DMS114 treated with DMSO at 0.1 percent for 48 hours (cell line): ENCODE data around the gene SLC13A1.
"Not testable (repeated sequence)": the region's sequence is repeated elsewhere in the genome, so short reads cannot be mapped to it uniquely, and the experiment has no call there.

Experiments
- DNase-seq: peaks from one replicate; lab custom pipeline; 2025; ENCODE audit not compliant: unreplicated experiment; lab: John Stamatoyannopoulos, UW

Gene SLC13A1, protein sequence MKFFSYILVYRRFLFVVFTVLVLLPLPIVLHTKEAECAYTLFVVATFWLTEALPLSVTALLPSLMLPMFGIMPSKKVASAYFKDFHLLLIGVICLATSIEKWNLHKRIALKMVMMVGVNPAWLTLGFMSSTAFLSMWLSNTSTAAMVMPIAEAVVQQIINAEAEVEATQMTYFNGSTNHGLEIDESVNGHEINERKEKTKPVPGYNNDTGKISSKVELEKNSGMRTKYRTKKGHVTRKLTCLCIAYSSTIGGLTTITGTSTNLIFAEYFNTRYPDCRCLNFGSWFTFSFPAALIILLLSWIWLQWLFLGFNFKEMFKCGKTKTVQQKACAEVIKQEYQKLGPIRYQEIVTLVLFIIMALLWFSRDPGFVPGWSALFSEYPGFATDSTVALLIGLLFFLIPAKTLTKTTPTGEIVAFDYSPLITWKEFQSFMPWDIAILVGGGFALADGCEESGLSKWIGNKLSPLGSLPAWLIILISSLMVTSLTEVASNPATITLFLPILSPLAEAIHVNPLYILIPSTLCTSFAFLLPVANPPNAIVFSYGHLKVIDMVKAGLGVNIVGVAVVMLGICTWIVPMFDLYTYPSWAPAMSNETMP

DNA sequence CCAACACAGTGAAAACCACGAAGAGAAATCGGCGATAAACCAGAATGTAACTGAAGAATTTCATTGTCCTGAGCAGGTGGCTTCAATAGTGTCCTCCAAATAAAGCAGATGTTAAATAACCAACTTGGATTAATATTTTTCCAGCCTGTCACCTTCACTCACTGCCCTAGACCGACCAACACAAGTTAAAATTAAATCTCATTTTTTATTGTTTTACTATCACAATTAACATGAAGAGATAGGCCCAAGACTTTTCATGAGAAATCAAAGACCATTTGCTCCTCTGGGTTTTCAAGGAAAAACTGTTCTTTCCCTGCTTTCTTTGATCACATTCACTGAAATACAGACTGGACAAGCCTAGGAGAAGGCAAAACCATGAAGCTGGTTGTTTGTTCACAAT lies at the start of gene SLC13A1:
TSS of gene SLC13A1 (minus strand) at position 87 of the 400 bp plus-strand sequence. CDS start at position 64, 23 bp downstream.
- DNase-seq, result no peak

DNA sequence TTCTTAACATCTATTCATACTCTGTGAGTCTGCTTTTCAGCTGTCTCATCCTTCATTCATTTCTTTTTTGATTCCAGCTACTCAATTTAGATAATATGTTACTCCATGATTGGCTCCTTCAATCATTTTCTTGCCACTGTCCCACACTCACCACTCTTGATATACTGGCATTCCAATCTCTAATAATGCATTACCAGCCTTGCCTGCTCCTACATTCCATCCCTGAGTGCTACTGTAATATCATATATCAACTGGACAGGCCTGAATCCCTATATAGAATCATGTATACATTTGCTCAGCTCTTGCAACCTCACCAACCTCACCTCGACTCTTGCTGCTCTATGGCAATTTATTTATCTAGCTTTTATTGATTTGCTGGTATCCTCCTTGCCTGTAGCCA lies 45.0 kb upstream of the SLC13A1 start:
- DNase-seq, result no peak

DNA sequence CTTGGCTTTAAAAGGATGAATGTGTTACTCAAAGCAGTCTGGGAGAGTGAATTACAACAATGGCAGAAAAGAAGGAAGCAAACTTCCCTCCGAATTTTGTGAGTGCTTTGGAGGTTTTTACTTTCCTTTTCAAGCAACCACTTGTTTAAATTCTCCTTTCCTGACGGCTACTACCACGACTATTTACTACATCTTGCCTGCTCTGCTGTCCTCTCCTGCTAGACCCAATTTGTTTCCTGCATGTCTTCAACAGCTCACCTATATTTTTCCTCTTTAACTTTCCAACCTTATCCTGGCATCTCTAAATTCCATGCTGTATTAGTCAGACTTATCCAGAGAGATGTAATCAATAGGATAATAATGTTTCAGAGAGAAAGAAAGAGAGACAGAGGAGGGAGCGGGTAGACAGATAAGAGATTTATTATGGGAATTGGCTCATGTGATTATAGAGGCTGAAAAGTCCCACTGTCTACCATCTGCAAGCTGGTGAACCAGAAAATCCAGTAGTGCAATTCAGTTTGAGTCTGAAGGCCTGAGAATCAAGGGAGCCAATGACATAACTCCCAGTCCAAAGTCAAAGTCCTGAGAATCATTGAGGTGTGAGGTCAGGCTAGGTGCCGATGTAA lies 42.8 kb upstream of the SLC13A1 start:
- DNase-seq, result no peak

DNA sequence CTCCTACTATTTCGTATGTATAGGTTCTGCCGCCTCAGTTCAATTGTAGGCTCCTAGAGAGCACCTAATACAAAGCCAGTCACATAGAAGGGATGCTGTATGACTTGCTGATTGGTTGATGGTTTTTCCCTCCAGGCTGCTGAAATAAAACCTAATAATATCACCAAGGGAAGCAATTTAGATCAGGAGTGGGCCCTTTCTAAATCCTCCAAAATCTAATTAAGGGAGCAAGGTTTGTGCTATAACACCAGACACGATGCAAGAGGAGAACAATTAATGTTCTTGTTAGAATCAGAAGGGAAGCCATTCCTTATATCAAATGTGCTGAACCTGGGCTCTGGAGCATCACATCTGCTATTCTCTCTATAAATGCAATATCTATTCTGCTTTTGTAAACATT lies 42.0 kb upstream of the SLC13A1 start:
- DNase-seq, result no peak

DNA sequence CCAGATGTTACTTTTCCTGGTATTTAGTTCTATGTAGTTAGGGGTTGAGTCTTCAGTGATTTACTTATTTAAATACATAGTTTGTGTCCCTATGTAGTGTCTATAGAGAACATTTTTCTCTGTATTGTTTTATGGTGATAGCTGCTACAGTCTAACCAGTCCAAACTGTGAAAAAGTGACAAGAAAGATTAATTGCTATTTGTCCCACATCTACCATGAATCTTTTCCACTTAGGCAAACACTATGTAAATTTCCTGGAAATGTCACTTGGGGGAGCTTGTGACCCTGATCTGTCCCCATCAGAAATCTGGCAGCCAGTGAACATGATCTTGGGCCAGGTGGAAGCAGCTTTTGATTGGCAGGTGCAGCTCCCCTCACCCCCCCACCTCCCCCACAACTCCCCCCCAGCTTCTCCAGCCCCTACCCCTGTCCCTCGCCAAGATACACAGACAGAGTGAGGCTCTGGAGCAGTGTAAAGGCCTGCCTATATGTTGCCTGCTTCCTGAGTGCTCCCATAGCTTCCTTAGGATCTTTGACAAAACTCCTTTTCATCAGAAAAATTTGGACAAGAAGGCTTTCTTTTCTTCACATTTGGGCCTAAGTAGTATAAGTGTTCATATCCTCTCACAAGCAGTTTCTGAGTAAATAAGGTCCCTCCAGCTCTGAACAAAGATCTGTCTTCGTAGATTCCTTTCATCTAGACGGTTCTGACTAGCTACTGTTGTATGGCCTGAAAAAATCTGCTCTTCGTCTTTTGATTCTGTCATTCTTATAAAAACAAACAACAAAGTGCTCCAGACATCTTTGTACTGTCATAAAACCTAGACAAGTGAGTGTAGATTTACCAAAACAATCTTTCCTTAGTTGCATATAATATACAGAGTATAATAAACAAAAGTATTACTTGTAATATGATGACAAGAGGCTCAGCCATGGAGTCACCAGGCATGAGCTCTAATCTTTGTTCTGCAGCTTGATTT lies 31.5 kb upstream of the SLC13A1 start:
- DNase-seq, result no peak

GRCh38 chr7:123230603-123231002 lies 30.8 kb upstream of the SLC13A1 start:
- no peak for DNase-seq

- no peak for DNase-seq
Observed at GRCh38 chr7:123230147-123230546, 30.4 kb upstream of the SLC13A1 start.

DNA sequence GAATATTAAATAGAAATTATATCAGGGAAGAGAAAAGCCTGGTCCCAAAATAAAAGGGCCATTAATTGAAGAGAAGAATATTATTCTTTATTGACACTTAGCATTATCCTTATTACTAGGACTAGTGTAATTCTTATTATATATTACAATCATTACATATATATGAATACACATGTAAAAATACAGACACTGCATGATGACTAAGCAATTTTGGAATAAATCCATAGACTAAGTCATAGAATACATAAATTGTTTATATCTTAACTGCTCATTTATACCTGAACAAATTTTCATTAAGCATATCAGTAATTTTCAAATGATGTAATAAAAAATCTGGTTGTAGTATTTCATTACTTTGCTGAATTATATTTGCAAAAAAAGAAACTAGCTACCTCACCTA lies 29.7 kb upstream of the SLC13A1 start:
- DNase-seq, result no peak

DNA sequence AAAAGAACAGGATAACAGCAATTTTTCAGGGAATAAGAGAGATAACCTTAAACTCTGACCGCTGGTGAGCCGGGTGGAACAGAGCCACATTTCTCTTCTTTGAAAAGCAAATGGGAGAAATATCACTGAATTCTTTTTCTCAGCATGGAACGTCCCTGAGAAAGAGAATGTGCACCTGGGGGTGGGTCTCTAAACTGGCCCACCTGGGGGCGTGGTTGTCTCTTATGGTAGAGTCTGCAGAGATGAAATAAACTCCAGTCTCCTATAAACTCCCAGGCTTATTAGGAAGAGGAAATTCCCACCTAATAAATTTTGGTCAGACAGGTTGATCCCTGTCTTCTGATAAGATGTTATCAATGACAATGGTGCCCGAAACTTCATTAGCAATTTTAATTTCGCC lies 27.9 kb upstream of the SLC13A1 start:
- DNase-seq, result not testable (repeated sequence)

- no peak for DNase-seq
Observed at GRCh38 chr7:123220396-123220795, 20.6 kb upstream of the SLC13A1 start.

- DNase-seq, result no peak
Observed at GRCh38 chr7:123218866-123219265, 19.1 kb upstream of the SLC13A1 start.

DNA sequence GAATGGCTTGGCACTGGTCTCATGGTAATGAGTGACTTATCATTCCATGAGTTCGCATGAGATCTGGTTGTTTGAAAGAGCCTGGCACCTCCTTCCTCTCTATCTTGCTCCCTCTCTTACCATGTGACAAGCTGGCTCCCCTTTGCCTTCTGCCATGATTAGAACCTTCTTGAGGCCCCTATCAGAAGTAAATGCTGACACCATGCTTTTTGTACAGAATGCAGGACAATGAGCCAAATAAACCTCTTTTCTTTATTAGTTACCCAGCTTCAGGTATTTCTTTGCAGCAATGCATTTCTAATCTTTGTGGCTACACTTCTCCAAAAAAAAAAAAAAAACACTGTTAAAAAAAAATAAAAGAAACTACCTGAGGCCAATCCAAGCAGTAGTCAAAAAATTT lies 17.1 kb upstream of the SLC13A1 start:
- no peak for DNase-seq

- no peak for DNase-seq
Observed at GRCh38 chr7:123215350-123215749, 15.6 kb upstream of the SLC13A1 start.

DNA sequence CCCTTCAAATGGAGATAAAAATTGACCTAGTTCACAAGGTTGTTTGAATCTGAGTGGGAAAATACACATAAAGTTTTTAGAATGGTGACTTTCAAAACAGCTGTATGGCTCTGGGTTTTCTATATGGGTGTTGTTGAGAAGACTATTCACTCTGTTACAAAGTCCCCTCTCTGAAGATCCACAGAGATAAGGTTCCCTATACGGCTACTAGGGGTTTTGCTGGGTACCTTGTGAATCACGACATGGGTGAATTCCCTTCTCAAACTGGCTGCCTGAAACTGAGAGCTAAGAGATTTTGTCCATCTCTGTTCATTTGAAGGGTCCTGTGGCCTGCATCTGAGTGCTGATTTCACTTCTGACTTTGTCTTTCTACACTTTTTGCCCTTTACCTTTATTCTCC lies 11.8 kb upstream of the SLC13A1 start:
- no peak for DNase-seq

GRCh38 chr7:123210986-123211385 lies 11.2 kb upstream of the SLC13A1 start:
- no peak for DNase-seq

DNA sequence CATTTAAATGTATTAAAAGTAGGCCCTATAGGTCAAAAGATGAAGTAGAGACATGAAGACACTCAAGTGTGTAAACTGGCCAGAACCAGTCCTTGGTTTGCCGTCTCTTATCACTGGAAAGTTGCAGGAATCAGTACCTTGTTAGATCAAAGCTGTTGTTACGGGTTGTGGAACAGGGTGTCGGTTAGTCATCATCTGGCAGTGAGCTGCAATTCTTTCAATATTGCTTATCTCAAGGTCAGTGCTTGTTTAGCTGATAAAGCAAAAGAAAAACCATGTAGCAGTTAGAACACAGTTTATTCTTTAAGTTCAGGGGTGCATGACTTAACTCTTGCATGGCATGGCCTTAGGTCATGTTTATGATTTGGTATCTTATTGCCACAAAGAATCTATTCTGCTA lies 10.0 kb upstream of the SLC13A1 start:
- no peak for DNase-seq

DNA sequence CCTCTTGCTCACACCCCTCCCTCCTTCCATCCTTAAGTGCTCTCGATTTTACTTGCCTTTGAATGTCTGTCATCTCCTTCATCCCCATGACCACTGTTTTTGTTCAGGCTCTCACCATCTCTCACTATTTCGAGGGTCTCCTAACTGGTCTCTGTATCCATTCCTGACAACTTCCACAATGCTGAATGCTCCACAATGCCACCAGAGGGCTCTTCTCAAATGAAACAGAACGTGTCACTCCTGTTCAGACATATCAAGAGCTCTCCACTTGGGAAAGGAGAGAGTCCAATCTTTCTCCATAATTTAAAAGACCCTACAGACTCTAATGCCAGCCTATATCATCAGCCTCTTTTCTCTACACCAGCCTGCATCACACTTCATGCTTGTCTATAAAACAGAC lies 9.0 kb upstream of the SLC13A1 start:
- no peak for DNase-seq

DNA sequence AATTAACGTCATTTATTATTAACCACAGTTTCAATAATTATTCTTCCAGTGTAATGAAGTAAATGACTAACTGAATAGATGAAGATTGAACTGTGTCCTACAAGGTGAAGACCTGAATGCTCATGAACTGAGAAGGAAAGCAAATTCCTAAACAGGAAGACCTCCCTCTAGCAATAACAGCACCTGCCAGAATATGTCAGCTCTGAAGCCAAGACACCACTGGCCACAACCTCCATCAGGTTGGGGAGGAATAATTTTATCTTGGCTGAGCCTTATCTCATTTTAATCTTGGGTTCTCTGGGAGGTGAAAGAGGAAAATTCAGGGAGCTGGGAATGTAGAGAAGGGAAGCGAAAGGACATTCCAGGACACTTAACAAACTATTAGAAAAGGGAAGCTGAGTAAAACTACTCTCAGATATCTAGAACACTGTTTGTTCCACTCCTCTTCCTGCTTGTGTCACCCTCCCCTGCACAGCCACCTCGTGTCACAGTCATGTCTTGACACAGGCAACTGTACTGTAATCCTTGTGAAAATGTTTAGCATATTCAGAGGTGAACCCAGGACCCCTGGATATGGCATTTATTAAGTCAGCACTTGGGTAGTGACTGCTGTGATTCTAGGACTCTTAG lies 4.6 kb upstream of the SLC13A1 start:
- DNase-seq, result no peak

- DNase-seq, result no peak
Observed at GRCh38 chr7:123201901-123202300, 2.1 kb upstream of the SLC13A1 start.
